Measurements from ENCODE around the gene TBC1D3H.
"Not testable (repeated sequence)": the region's sequence is repeated elsewhere in the genome, so short reads cannot be mapped to it uniquely, and the experiment has no call there.

TBC1D3H gene

DNA sequence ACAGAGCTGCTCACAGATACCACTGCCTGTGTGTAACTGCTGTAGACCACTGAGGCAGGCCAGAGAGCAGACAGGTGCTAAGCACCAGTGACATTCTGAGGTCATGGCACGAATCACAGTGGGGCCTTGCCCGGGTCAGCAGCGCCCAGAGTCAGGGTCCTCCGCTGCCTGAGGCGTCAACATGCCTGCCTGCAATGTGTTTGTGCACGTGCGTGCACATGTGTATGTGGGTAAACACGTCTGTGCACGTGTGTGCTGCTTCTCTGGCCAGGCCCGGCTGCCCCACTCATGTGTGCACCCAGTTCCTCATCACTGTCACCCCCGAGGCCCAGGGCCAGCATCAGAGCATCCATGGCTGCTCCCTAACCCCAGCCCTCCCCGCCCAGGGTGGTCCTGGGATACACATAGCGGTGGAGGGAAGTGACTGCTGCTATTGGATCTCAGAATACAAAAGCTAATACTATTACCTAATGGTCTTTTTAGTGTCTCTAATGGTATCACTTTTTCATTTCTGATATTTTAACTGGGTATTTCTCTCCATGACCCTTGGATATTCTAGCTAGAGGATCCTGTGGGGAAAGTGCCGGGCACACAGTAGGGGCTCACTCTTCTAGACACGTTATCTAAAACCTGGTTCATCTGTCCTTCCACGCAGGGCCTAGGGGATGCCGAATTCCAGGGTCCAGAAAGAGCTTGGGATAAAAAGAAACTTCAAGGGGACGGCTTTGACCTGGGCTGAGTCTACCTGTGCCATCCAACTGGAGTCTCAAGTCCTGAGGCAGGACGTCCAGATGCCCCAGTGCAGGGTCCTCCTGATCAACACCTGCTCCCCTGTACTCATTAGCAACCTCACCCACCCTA, at the start of gene TBC1D3H:
TBC1D3H (minus strand) TSS at position 51 of the 861 bp plus-strand sequence. CDS start 1,540 bp downstream, outside the sequence.
- DNase-seq: not testable (repeated sequence)

DNA sequence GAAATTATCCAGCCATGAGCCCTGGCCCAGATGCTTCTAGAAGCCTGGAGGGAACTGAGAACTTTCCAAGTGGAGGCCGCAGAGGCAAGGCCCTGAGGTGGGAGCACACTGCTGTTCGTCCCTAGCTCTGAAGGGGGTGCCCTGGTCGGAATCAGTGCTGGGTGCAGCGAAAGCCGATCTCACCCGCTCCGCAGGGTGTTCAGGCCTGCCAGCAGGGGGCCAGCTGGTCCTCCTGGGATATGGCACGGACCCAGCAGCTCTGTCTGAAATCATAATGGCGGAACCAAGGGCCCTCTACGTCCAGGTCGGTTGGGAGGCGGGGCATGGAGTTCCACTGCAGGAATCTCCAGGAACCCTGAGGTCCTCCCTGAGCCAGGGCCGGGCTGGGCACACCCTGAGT, 40.7 kb upstream of the TBC1D3H start:
- DNase-seq: not testable (repeated sequence)

DNA sequence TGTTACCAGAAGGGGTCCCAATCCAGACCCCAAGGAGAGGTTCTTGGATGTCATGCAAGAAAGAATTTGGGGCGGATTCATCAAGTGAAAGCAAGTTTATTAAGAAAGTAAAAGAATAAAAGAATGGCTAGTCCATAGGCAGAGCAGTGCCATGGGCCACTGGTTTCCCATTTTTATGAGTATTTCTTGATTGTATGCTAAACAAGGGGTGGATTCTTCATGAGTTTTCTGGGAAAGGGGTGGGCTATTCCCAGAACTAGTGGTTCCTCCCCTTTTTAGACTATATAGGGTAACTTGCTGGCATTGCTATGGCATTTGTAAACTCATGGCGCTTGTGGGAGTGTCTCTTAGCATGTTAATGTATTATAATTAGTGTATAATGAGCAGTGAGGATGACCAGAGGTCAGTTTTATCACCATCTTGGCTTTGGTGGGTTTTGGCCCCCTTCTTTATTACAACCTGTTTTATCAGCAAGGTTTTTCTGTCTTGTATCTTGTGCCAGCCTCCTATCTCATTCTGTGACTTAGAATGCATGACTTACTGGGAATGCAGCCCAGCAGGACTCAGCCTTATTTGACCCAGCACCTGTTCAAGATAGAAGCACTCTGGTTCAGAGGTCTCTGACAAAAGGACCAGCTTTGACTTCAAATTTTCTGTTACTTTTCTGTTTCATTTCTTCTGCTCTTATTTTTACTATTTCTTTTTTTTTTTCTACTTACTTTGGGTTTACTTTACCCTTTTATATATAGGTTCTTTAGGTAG, 27.1 kb upstream of the TBC1D3H start:
- not testable (repeated sequence) for DNase-seq

DNA sequence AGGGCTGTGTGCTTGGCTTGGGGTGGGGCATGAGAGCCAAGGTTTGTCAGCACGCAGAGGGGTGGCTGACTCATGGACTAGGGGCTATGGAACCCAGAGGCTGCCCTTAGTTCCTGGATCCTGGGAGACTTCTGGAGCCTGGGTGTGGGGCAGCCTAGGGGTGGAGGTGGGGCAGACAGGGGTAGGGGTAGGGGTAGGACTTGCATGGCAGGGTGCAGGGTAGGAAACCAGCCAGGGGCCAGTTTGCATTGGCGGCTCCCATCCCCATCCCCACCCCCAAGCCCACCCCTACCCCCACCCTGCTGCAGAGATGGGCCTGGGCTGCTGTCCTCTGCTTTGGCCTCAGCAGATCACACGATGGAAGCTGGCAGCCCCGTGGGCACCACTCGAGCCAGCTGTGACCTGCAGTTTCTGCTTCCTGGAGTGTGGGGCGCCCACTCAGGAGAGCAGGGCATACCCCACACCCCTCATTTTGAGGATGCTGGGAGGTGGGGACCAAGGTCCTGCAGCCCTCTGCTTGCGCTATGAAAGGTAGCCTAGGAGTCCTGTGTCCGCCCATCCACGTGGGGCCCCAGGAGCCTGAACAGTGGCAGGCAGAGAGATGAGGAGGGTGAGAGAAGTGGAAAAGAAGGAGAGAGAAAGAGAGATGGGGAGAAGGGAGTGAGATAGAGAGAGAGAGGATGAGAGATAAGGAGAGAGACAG, 2.9 kb upstream of the TBC1D3H start:
- DNase-seq: not testable (repeated sequence)

DNA sequence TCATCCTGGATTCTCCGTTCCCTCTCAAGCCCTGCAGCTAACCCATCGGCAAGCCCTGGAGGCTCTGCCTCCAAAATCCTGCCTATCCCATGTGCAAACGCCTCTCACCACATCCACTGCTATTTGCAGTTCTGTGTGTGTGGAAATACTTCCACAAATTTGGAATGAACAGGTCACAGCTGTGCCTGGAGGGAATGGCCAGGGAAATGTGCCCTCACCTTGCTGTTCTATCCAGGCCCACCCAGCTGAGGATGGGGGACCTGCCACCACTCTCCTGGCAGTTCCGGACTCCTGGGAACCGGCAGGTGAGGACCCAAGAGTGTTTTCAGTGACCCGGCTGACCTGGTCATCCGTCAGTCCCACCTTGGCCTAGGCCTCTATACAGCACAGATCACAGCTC, 12.3 kb downstream of the TBC1D3H start:
- DNase-seq: not testable (repeated sequence)

DNA sequence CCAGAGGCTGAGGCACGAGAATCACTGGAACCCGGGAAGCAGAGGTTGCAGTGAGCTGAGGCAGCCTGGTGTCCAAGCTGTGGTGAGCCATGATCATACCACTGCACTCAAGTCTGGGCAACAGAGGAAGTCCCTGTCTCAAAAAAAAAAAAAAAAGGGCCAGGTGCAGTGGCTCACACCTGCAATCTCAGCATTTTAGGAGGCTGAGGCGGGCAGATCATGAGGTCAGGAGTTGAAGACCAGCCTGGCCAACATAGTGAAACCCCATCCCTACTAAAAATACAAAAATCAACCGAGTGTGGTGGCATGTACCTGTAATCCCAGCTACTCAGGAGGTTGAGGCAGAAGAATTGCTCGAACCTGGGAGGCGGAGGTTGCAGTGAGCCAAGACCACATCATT, 25.7 kb downstream of the TBC1D3H start:
- DNase-seq: not testable (repeated sequence)
